Esophagus squamous epithelium (tissue), 5 donors: Measurements from ENCODE around the gene HPCAL1. TPM values are rescaled to one million over a fixed set of nuclear protein-coding genes. Genes with fewer than 3 reads are reported as not detected.

ENCODE experiments used
- DNase-seq: peaks from one replicate; lab custom pipeline; 2025; lab: John Stamatoyannopoulos, UW
- H3K27ac ChIP-seq, 4 donors: fragments of 200-600 bp; sonication (generic); one replicate each; pipeline ENCODE4 v1.5.1; 2016 to 2019; ENCODE audit warnings: mild to moderate bottlenecking in 1 of 4
- H3K27me3 ChIP-seq, 4 donors: fragments of 200-600 bp; sonication (generic); 1 replicate in 3 of 4; 2 replicates in 1 of 4; pipeline versions ENCODE4 v1.5.1 to v1.6.0; 2017 to 2021; ENCODE audit warnings: antibody characterized with exemption in 1 of 4
- H3K36me3 ChIP-seq, 3 donors: fragments of 200-600 bp; sonication (generic); one replicate each; pipeline ENCODE4 v1.5.1; 2016 to 2019
- H3K4me1 ChIP-seq, 3 donors: fragments of 200-600 bp; sonication (generic); one replicate each; pipeline ENCODE4 v1.5.1; 2017 to 2019
- H3K4me3 ChIP-seq, 4 donors: fragments of 200-600 bp; sonication (generic); 1 replicate in 3 of 4; 2 replicates in 1 of 4; pipeline ENCODE4 v1.5.1; 2016 to 2019; ENCODE audit warnings: mild to moderate bottlenecking in 2 of 4, moderate library complexity in 1 of 4
- H3K9me3 ChIP-seq, 3 donors: fragments of 200-600 bp; sonication (generic); one replicate each; pipeline ENCODE4 v1.5.1; 2016 to 2019
- POLR2A ChIP-seq, 4 donors: fragments of 450-650 bp; IDR thresholded peaks; one replicate each; pipeline ENCODE4 v1.6.1; 2017; ENCODE audit warnings: antibody characterized with exemption in 4 of 4, mild to moderate bottlenecking in 4 of 4, moderate library complexity in 3 of 4
- WGBS, 2 donors: methylation state at CpG; one replicate each; pipeline ENCODE4 v1.1.5; 2018; 5-methylcytosine and 5-hydroxymethylcytosine counted together
- intact Hi-C: fragments of 100-400 bp; cut with DNase I; formaldehyde crosslinking; loops from one replicate; pipeline ENCODE4 v1.15.0; 2022
- total RNA-seq, 4 donors: library from RNA; depleted of rRNA; stranded (reverse); fragments of >200 nt; gene quantifications; one replicate each; pipeline ENCODE4 v1.1.0, GENCODE V29; 2016
- TF ChIP-seq, protein P1 (sequence below), 6 experiments: fragments of 450-650 bp in 4 of 6; fragments of 200-600 bp in 2 of 6; sonication (generic) in 2 of 6; IDR thresholded peaks; one replicate each; pipeline ENCODE4 v1.5.1; 2016 to 2019; ENCODE audit warnings: antibody characterized with exemption in 6 of 6, mild to moderate bottlenecking in 4 of 6, moderate library complexity in 4 of 6
- donor health status: DM: yes; HTN: yes; CAD: no.

HPCAL1 gene
- total RNA-seq, 4 donors from 2014 or later = 13.2 to 26.4 (median 20.5) TPM

DNA sequence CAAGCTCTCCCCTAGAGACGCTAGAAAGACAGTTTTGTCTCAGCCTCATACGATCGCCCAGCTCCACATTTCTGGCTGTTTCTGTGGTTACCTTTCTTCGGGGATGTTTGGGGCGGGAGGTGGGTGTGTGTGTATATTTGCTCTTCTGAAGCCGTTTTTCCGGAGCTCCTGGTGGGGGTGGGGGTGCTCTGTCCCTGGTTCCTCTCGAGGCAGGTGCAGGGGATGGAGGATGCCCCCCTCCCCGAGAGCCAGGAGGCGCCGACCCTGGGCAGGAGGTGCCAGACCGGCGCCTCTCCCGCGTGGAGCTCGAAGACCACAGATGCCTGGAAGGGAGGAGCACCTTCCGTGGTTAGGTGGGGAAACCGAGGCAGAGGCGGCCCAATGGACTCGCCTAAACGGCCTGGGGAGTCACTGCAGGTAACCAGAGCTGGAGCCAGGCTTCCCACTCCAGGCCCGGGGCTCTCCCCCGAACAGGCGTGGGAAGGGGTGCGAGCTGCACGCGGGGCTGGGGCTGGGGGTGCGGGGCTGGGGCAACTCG is 694 bp upstream of the HPCAL1 start:
- H3K36me3 ChIP-seq = no peaks in the 10 kb centered on the region
- peak overlapping the region; percentile 67 to 90 (median 80) for H3K4me3 ChIP-seq
- H3K4me1 ChIP-seq = peaks cover 13 to 56% (median 15%) of the 10 kb centered on the region in 3 donors
- peaks cover 0 to 7% (median 0%) of the 10 kb centered on the region in 4 donors for H3K27me3 ChIP-seq
- 0 to 48% methylated on average over 1 to 3 of the region's 29 CpGs for WGBS, 2 donors
- no peaks in the 10 kb centered on the region for H3K9me3 ChIP-seq
- intact Hi-C loops = loop anchor here (5.0 kb wide), 1 partner anchor 105 kb away; no protein-coding TSS in a partner anchor
- no peak for DNase-seq
- H3K27ac ChIP-seq = peak overlapping the region; percentile 76 to 91 (median 82)
- TF ChIP-seq POLR2A (IDR thresholded peaks at IDR 0.05) = no peak
- TF ChIP-seq, protein P1, sequence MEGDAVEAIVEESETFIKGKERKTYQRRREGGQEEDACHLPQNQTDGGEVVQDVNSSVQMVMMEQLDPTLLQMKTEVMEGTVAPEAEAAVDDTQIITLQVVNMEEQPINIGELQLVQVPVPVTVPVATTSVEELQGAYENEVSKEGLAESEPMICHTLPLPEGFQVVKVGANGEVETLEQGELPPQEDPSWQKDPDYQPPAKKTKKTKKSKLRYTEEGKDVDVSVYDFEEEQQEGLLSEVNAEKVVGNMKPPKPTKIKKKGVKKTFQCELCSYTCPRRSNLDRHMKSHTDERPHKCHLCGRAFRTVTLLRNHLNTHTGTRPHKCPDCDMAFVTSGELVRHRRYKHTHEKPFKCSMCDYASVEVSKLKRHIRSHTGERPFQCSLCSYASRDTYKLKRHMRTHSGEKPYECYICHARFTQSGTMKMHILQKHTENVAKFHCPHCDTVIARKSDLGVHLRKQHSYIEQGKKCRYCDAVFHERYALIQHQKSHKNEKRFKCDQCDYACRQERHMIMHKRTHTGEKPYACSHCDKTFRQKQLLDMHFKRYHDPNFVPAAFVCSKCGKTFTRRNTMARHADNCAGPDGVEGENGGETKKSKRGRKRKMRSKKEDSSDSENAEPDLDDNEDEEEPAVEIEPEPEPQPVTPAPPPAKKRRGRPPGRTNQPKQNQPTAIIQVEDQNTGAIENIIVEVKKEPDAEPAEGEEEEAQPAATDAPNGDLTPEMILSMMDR (IDR thresholded peaks at IDR 0.05) = no peak

- TF ChIP-seq, protein P1 (IDR thresholded peaks at IDR 0.05) = no peak
- TF ChIP-seq POLR2A (IDR thresholded peaks at IDR 0.05) = no peak
- Histone ChIP-seq H3K9me3 (no peaks in the 10 kb centered on the region), H3K36me3 (no peaks in the 10 kb centered on the region), H3K27ac (peak overlapping the region; percentile 57 to 91 (median 82)), H3K27me3 (peaks cover 0 to 7% (median 0%) of the 10 kb centered on the region in 4 donors), H3K4me3 (peak overlapping the region; percentile 67 to 90 (median 80)), H3K4me1 (peaks cover 12 to 58% (median 13%) of the 10 kb centered on the region in 3 donors)
- intact Hi-C loops = loop anchor here (5.0 kb wide), 1 partner anchor 104 kb away; no protein-coding TSS in a partner anchor
- 0% methylated on average over 12 of the region's 48 CpGs; no CpG with 5 or more reads in 1 of the 2 donors for WGBS, 2 donors
- no peak for DNase-seq
Observed at GRCh38 chr2:10303181-10303693, 533 bp downstream of the HPCAL1 start.

DNA sequence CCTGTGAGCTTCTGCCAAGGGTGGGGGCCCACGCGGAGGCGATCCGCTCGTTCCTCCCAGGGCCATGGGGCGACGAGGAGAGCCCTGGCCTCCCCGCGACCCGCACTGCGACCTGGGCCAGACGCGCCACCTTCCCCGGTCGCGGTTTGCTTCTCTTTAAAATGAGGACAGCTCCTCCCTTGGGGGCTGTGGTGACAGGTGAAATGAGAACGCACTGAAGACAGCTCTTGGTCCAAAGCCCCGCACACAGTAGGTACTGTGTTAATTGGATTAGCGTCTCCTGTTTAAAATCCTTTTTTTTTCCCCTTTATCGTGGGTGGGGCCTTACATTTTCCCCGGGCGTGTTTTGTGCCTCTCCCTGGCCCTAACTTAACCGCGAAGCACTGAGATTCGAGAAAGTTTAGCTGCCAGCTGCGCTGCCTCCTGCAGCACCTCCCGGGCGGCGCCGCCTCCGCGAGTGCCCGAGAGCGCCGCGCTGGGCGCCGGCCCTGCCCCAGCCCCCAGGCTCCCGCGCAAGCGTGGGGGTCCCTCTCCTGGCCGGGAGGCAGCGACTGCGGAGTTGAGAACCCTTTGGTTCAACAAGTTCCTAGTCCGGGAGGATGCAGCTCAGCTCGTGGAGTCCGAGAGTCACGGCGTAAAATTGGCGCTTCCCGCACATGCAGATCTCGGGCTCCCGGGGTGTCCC is 1.1 kb downstream of the HPCAL1 start:
- DNase-seq = no peak
- peaks cover 11 to 55% (median 13%) of the 10 kb centered on the region in 3 donors for H3K4me1 ChIP-seq
- peak overlapping the region; percentile 57 to 91 (median 82) for H3K27ac ChIP-seq
- H3K36me3 ChIP-seq = no peaks in the 10 kb centered on the region
- H3K4me3 ChIP-seq = peak overlapping the region; percentile 67 to 90 (median 80)
- WGBS, 2 donors = 0% methylated on average over 8 of the region's 53 CpGs
- no peaks in the 10 kb centered on the region for H3K9me3 ChIP-seq
- intact Hi-C loops = loop anchor here (5.0 kb wide), 1 partner anchor 103 kb away; no protein-coding TSS in a partner anchor
- H3K27me3 ChIP-seq = peaks cover 0 to 7% (median 0%) of the 10 kb centered on the region in 4 donors
- TF ChIP-seq, protein P1 (IDR thresholded peaks at IDR 0.05) = peak in 1 of 6 experiments; percentile 18
- TF ChIP-seq POLR2A (IDR thresholded peaks at IDR 0.05) = no peak

GRCh38 chr2:10304458-10305253 is 2.0 kb downstream of the HPCAL1 start:
- H3K4me3 ChIP-seq = peak overlapping the region; percentile 67 to 90 (median 80)
- WGBS, 2 donors = 60 to 68% methylated on average over 21 to 24 of the region's 28 CpGs
- TF ChIP-seq POLR2A (IDR thresholded peaks at IDR 0.05) = no peak
- TF ChIP-seq, protein P1 (IDR thresholded peaks at IDR 0.05) = no peak
- H3K27ac ChIP-seq = peak overlapping the region in 1 of 4 donors; percentile 81
- H3K27me3 ChIP-seq = peaks cover 0 to 7% (median 0%) of the 10 kb centered on the region in 4 donors
- H3K36me3 ChIP-seq = no peaks in the 10 kb centered on the region
- H3K9me3 ChIP-seq = no peaks in the 10 kb centered on the region
- H3K4me1 ChIP-seq = peaks cover 11 to 55% (median 13%) of the 10 kb centered on the region in 3 donors
- DNase-seq = no peak
- intact Hi-C loops = loop anchor here (5.0 kb wide), 1 partner anchor 103 kb away; no protein-coding TSS in a partner anchor
